ENCODE measurements around the gene E4F1. TPM values are rescaled to one million over a fixed set of nuclear protein-coding genes. Genes with fewer than 3 reads are reported as not detected.

Gene E4F1
- 24.7 and 29.4 TPM in 2 replicates for total RNA-seq

GRCh38 chr16:2223221-2223941, at the start of gene E4F1:
Gene E4F1 (plus strand): TSS chr16:2223591. CDS start chr16:2223614, 23 bp downstream.

GRCh38 chr16:2196162-2196980, 27.0 kb upstream of the E4F1 start, which contains the start of gene CASKIN1:
Gene CASKIN1 (minus strand): TSS chr16:2196605. CDS start chr16:2196432, 173 bp downstream.

GRCh38 chr16:2205104-2205966, 18.1 kb upstream of the E4F1 start, which contains the start of gene MLST8:
Gene MLST8 (plus strand): TSS chr16:2205454. CDS start chr16:2206086, 632 bp downstream.

GRCh38 chr16:2210386-2211365, 12.7 kb upstream of the E4F1 start, which contains the start of gene BRICD5:
Gene BRICD5 (minus strand): TSS chr16:2210863. CDS start chr16:2210833, 30 bp downstream.

GRCh38 chr16:2214719-2214968, 8.7 kb upstream of the E4F1 start, which contains the start of gene PGP:
Gene PGP (minus strand): TSS chr16:2214840. CDS start chr16:2214777, 63 bp downstream.

GRCh38 chr16:2236337-2237101, 13.1 kb downstream of the E4F1 start, which contains the start of gene DNASE1L2:
Gene DNASE1L2 (plus strand): TSS chr16:2236444. CDS start chr16:2236817, 373 bp downstream.

GRCh38 chr16:2251296-2252111, 28.1 kb downstream of the E4F1 start, which contains the start of gene ECI1:
Gene ECI1 (minus strand): TSS chr16:2251587. CDS start chr16:2251566, 21 bp downstream.

GRCh38 chr16:2267913-2268666, 44.7 kb downstream of the E4F1 start, which contains the start of gene RNPS1:
Gene RNPS1 (minus strand): TSS chr16:2268126. CDS start chr16:2264643, 3,483 bp downstream.

Other genes starting within 250 kb of the E4F1 start
- 1.2 and 2.1 TPM in 2 replicates for gene NOXO1, start 242.1 kb upstream of the E4F1 start, total RNA-seq
- 21.3 and 23.3 TPM in 2 replicates for gene GFER, start 239.4 kb upstream of the E4F1 start, total RNA-seq
- gene SYNGR3, start 233.6 kb upstream of the E4F1 start, total RNA-seq, result 0.68 and 5.4 TPM in 2 replicates
- gene ZNF598, start 213.8 kb upstream of the E4F1 start, total RNA-seq, result 62.8 and 87.5 TPM in 2 replicates
- gene NPW, start 203.8 kb upstream of the E4F1 start, total RNA-seq, result 0.68 TPM in 1 of 2 replicates, not detected in the other
- 7.6 and 7.9 TPM in 2 replicates for gene NHERF2, start 196.7 kb upstream of the E4F1 start, total RNA-seq
- gene NTHL1, start 175.8 kb upstream of the E4F1 start, total RNA-seq, result 23.2 and 40.5 TPM in 2 replicates
- gene TSC2, start 175.6 kb upstream of the E4F1 start, total RNA-seq, result 22.3 and 23.4 TPM in 2 replicates
- 44.1 and 44.7 TPM in 2 replicates for gene PKD1, start 87.7 kb upstream of the E4F1 start, total RNA-seq
- not detected in 2 replicates for gene RAB26, start 75.0 kb upstream of the E4F1 start, total RNA-seq
- 70.1 and 85.1 TPM in 2 replicates for gene TRAF7, start 67.8 kb upstream of the E4F1 start, total RNA-seq
- gene CASKIN1, start 27.0 kb upstream of the E4F1 start, total RNA-seq, result under 0.01 and 0.16 TPM in 2 replicates
- 94.2 and 110 TPM in 2 replicates for gene MLST8, start 18.1 kb upstream of the E4F1 start, total RNA-seq
- gene BRICD5, start 12.7 kb upstream of the E4F1 start, total RNA-seq, result 0.55 and 2.0 TPM in 2 replicates
- 18.6 and 24.5 TPM in 2 replicates for gene PGP, start 8.8 kb upstream of the E4F1 start, total RNA-seq
- gene DNASE1L2, start 12.9 kb downstream of the E4F1 start, total RNA-seq, result 0.78 TPM in 1 of 2 replicates, not detected in the other
- 58.9 and 66.1 TPM in 2 replicates for gene ECI1, start 28.0 kb downstream of the E4F1 start, total RNA-seq
- 162 and 206 TPM in 2 replicates for gene RNPS1, start 44.5 kb downstream of the E4F1 start, total RNA-seq
- 0.16 TPM in 1 of 2 replicates, not detected in the other for gene ABCA3, start 117.1 kb downstream of the E4F1 start, total RNA-seq
- gene CCNF, start 205.9 kb downstream of the E4F1 start, total RNA-seq, result 10.7 and 35.5 TPM in 2 replicates
- gene TEDC2, start 236.5 kb downstream of the E4F1 start, total RNA-seq, result 5.6 and 14.3 TPM in 2 replicates
- not detected in 2 replicates for gene NTN3, start 247.7 kb downstream of the E4F1 start, total RNA-seq